Neutrophil (primary cell): ENCODE results near the gene ALG11.

Source experiments
- H3K27ac ChIP-seq: fragments of 200-600 bp; sonication (generic); 2 replicates; pipeline ENCODE4 v1.5.1; 2016; ENCODE audit warnings: mild to moderate bottlenecking, moderate library complexity
- H3K27me3 ChIP-seq: fragments of 200-600 bp; sonication (generic); 2 replicates; pipeline ENCODE4 v1.6.0; 2016; ENCODE audit warnings: mild to moderate bottlenecking
- H3K36me3 ChIP-seq: fragments of 200-600 bp; sonication (generic); 2 replicates; pipeline ENCODE4 v1.5.1; 2017
- H3K4me1 ChIP-seq, 2 experiments: fragments of 200-600 bp in 1 of 2; sonication (generic) in 1 of 2; 1 replicate in 1 of 2; 2 replicates in 1 of 2; pipeline versions ENCODE4 v1.5.1 to v1.6.1; 2013 to 2016; ENCODE audit warnings: low read depth in 1 of 2, low read length in 1 of 2, mild to moderate bottlenecking in 1 of 2, moderate library complexity in 1 of 2; ENCODE audit not compliant: control insufficient read depth in 1 of 2, insufficient read depth in 1 of 2
- H3K4me3 ChIP-seq, 2 experiments: fragments of 200-600 bp in 1 of 2; sonication (generic) in 1 of 2; 1 replicate in 1 of 2; 2 replicates in 1 of 2; pipeline ENCODE4 v1.5.1; 2013 to 2016; ENCODE audit warnings: low read depth in 1 of 2, low read length in 1 of 2, mild to moderate bottlenecking in 1 of 2, moderate library complexity in 1 of 2
- H3K9me3 ChIP-seq: fragments of 200-600 bp; sonication (generic); 2 replicates; pipeline ENCODE4 v1.5.1; 2016
- CTCF ChIP-seq: fragments of 200-600 bp; sonication (generic); IDR thresholded peaks from 2 replicates; pipeline ENCODE4 v1.5.1; 2016; ENCODE audit warnings: antibody characterized with exemption

Gene ALG11

GRCh38 chr13:51995677-51996551 is 16.3 kb upstream of the ALG11 start:
- no peak for TF ChIP-seq CTCF
- H3K4me1 ChIP-seq: peaks cover 0 to 10% of the 10 kb centered on the region in 2 experiments
- no peaks in the 10 kb centered on the region for H3K9me3 ChIP-seq
- no peaks in the 10 kb centered on the region for H3K36me3 ChIP-seq
- H3K27ac ChIP-seq: no peak overlapping the region
- H3K4me3 ChIP-seq: no peak overlapping the region
- no peaks in the 10 kb centered on the region for H3K27me3 ChIP-seq

- H3K4me3 ChIP-seq: no peak overlapping the region
- no peaks in the 10 kb centered on the region for H3K9me3 ChIP-seq
- no peaks in the 10 kb centered on the region for H3K27me3 ChIP-seq
- H3K36me3 ChIP-seq: no peaks in the 10 kb centered on the region
- TF ChIP-seq CTCF: no peak
- no peak overlapping the region for H3K27ac ChIP-seq
- peaks cover 0 to 10% of the 10 kb centered on the region in 2 experiments for H3K4me1 ChIP-seq
Observed at GRCh38 chr13:51996641-51997040, 15.6 kb upstream of the ALG11 start.

GRCh38 chr13:51997186-51997585 is 15.0 kb upstream of the ALG11 start:
- Histone ChIP-seq H3K27me3 (no peaks in the 10 kb centered on the region), H3K9me3 (no peaks in the 10 kb centered on the region), H3K4me3 (no peak overlapping the region), H3K36me3 (no peaks in the 10 kb centered on the region), H3K27ac (no peak overlapping the region), H3K4me1 (peaks cover 0 to 10% of the 10 kb centered on the region in 2 experiments)
- TF ChIP-seq CTCF: no peak

DNA sequence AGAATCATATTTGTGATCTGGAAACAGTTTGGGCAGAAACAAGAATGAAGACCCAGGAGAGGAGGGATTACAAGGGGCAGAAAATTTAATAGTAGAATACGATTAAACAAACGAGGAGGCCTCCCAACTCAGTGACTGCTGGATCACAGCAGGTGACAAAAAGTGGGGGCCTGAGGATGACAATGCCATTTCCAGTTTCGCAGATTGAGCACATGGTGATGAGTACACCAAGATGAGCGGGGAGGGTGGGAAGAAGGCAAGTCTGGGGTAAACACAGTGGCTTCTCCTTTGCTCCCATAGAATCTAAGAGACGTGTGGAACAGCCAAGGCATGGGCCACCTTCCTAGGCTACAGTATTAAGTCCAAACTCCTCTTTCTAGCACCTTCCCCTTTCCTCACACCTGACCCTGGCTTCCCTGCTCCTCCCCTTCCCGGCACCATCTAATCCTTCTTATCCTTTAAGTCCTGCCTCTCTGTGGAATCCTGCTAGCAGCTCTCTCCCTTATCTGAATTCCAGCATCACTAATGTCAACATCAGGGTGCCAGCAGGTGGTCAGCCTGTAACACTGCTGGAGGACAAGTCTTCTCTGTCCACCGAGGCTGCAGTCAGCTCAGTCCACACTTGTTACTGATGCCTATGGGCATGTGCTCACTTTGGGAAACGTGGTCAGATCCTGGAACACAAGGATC is 14.4 kb upstream of the ALG11 start:
- Histone ChIP-seq H3K4me1 (peaks cover 0 to 10% of the 10 kb centered on the region in 2 experiments), H3K27me3 (no peaks in the 10 kb centered on the region), H3K9me3 (no peaks in the 10 kb centered on the region), H3K36me3 (no peaks in the 10 kb centered on the region), H3K4me3 (no peak overlapping the region), H3K27ac (no peak overlapping the region)
- no peak for TF ChIP-seq CTCF

DNA sequence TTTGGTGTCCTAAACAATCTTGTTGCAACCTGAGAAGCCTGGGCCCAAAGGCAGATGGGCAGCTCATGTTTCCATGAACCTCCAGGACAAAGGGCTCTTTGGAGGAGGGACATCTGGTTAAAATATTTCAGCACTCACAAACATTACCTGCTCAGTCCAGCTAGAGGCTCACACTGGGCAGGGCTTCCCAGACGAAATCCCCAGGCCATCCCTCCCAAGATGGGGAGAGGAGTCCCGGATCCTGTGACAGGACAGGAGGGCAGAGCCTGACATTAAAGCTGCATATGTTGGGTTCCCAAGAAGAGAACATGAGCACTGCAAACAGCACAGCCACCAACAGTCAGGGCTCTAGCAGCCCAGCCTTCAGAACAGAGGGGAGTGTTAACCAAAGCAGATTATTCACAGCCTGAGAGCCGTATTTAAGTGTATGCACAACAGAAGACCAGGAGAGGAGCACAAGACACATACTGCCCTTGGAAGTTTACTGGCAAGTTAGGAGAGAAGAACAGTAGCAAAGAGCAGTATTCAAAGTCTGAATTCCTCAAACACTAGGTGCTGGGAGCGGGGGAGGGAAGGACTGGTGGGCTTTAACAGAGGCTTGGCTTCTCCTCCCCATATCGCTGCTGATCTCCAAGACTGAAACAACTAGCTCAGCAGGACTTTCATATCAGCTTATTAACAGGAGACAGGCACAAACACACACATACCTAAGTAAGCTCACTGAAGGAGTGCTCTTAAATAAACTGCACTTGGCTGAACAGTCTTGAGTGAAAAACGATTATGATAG is 13.3 kb upstream of the ALG11 start:
- no peaks in the 10 kb centered on the region for H3K27me3 ChIP-seq
- H3K4me1 ChIP-seq: peaks cover 0 to 10% of the 10 kb centered on the region in 2 experiments
- H3K9me3 ChIP-seq: no peaks in the 10 kb centered on the region
- no peaks in the 10 kb centered on the region for H3K36me3 ChIP-seq
- H3K4me3 ChIP-seq: no peak overlapping the region
- no peak for TF ChIP-seq CTCF
- no peak overlapping the region for H3K27ac ChIP-seq
